ENCODE measurements around the gene MBNL1. TPM values are rescaled to one million over a fixed set of nuclear protein-coding genes. Genes with fewer than 3 reads are reported as not detected.
A peak's percentile ranks its signal among the peaks of the same experiment; 100 is the strongest.

The MBNL1 gene
- total and polyA plus RNA-seq, 2 donors (not counting 3 experiments of a cell fraction or from before 2014, with no cell fraction given) = 179 to 362 TPM

DNA sequence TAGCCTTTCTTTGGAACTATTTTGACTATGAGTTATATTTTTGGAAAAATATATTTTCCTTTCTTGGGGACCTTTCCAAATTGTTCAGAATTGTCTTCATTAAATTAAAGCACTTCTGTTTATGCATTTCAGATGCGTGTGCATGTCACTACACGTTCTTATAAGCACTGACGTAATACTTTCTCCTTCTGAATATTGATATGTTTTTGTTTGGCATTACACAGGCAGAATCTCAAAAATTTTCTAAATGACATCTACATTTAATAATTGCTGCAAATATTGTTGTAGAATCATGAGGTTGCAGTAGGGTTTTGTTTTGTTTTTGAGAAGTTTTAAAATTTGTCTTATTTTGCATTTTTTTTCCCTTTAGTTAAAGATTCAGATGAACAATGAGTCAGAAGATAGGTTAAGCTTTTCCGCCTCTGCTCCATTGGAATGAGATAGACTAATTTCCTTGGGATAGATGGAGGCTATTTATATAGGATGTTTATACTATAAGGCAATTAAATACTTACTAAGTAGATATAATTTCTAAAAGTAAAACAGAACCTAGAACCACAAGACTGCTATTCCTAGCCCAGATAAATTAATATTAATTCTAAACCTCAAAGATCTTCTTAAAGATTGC, 110.8 kb downstream of the MBNL1 start:
- dilution Hi-C loops (cut with MboI; ENCODE audit: extremely low pct_ligation_motif_present, low sequenced_read_pairs) (no loop called here), intact Hi-C loops (cut with micrococcal nuclease) (no loop called here)
- CTCF ChIA-PET = interaction anchor here (1.1 kb wide), 1 partner anchor 64 kb away, joined by 3 read pairs; no protein-coding TSS in a partner anchor
- DNase-seq (ENCODE audit: low read depth, low spot score) (peak; percentile 60), FAIRE-seq (peak; percentile 26)
- no peaks in the 10 kb centered on the region for H3K9me3 ChIP-seq (replicated peaks; ENCODE audit: control insufficient read depth, insufficient read depth, low read length)
- no peak overlapping the region for H3K9ac ChIP-seq (replicated peaks; ENCODE audit: extremely low read depth, insufficient read depth, low read length)
- H3K9me1 ChIP-seq (replicated peaks; ENCODE audit: control insufficient read depth, extremely low read depth, insufficient read depth, low read length) = no peaks in the 10 kb centered on the region
- peaks cover 74% of the 10 kb centered on the region for H3K4me1 ChIP-seq (ENCODE audit: control insufficient read depth, extremely low read depth, insufficient read depth, low read length)
- H3K4me3 ChIP-seq (replicated peaks in 1 of 3; ENCODE audit: insufficient read depth in 1 of 3, low read depth in 1 of 3, low read length in 3 of 3) = no peak overlapping the region
- peaks cover 99% of the 10 kb centered on the region for H3K79me2 ChIP-seq (ENCODE audit: control insufficient read depth, insufficient read depth, low read length)
- peaks cover 13% of the 10 kb centered on the region for H4K20me1 ChIP-seq (replicated peaks; ENCODE audit: control insufficient read depth, extremely low read depth, insufficient read depth, low read length)
- H3K4me2 ChIP-seq (ENCODE audit: insufficient read depth, low read length) = peak overlapping the region; percentile 49
- H3K36me3 ChIP-seq (ENCODE audit: control insufficient read depth in 2 of 2, extremely low read depth in 1 of 2, insufficient read depth in 2 of 2, low read length in 2 of 2) = peaks cover 3 to 9% of the 10 kb centered on the region in 2 experiments
- no peak overlapping the region for H2AFZ ChIP-seq (ENCODE audit: low read depth, low read length)
- no peaks in the 10 kb centered on the region for H3K27me3 ChIP-seq (ENCODE audit: control insufficient read depth in 2 of 2, insufficient read depth in 2 of 2, low read length in 2 of 2)
- TF ChIP-seq POLR2A (IDR thresholded peaks at IDR 0.05; ENCODE audit: low read depth, low read length) = no peak
- peak; percentile 49 for TF ChIP-seq FOS (IDR thresholded peaks at IDR 0.05; ENCODE audit: borderline replicate concordance, insufficient read depth, low read length)
- BruUV-seq (replicated peaks) = no TSS peak
- POLR2A ChIA-PET = no interaction called here
- no peak overlapping the region for H3K27ac ChIP-seq (ENCODE audit: insufficient read depth, low read depth, low read length)

DNA sequence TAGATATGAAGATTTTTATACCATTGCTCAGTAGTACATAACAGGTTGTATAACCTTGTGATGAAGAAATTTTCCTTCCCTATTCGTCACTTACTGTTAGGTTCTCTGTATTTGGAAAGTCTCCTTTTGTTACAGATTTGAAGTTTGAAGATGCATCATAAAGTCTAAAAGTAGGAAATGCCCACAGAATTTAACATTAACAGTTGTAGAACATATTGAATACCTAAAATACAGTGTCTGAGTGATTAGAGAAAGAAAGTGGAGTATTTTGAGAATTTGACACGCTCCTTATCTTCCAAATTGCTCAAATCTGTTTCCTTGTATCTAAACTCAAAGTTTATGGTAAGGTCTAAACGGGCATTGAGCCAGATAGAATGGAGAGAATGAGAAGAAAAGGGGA, 111.3 kb downstream of the MBNL1 start:
- BruUV-seq (replicated peaks) = no TSS peak
- FAIRE-seq (no peak), DNase-seq (ENCODE audit: low read depth, low spot score) (no peak)
- H3K27me3 ChIP-seq (ENCODE audit: control insufficient read depth in 2 of 2, insufficient read depth in 2 of 2, low read length in 2 of 2) = no peaks in the 10 kb centered on the region
- no peak overlapping the region for H3K9ac ChIP-seq (replicated peaks; ENCODE audit: extremely low read depth, insufficient read depth, low read length)
- H3K36me3 ChIP-seq (ENCODE audit: control insufficient read depth in 2 of 2, extremely low read depth in 1 of 2, insufficient read depth in 2 of 2, low read length in 2 of 2) = peaks cover 3 to 7% of the 10 kb centered on the region in 2 experiments
- dilution Hi-C loops (cut with MboI; ENCODE audit: extremely low pct_ligation_motif_present, low sequenced_read_pairs) = no loop called here
- no peak overlapping the region for H2AFZ ChIP-seq (ENCODE audit: low read depth, low read length)
- peak overlapping the region; percentile 49 for H3K4me2 ChIP-seq (ENCODE audit: insufficient read depth, low read length)
- H4K20me1 ChIP-seq (replicated peaks; ENCODE audit: control insufficient read depth, extremely low read depth, insufficient read depth, low read length) = peaks cover 10% of the 10 kb centered on the region
- peaks cover 69% of the 10 kb centered on the region for H3K4me1 ChIP-seq (ENCODE audit: control insufficient read depth, extremely low read depth, insufficient read depth, low read length)
- POLR2A ChIA-PET = no interaction called here
- H3K27ac ChIP-seq (ENCODE audit: insufficient read depth, low read depth, low read length) = no peak overlapping the region
- no peaks in the 10 kb centered on the region for H3K9me3 ChIP-seq (replicated peaks; ENCODE audit: control insufficient read depth, insufficient read depth, low read length)
- peaks cover 99% of the 10 kb centered on the region for H3K79me2 ChIP-seq (ENCODE audit: control insufficient read depth, insufficient read depth, low read length)
- CTCF ChIA-PET = interaction anchor here (1.4 kb wide), 1 partner anchor 48 kb away, joined by 4 read pairs; no protein-coding TSS in a partner anchor
- TF ChIP-seq MAX (IDR thresholded peaks at IDR 0.05; ENCODE audit: insufficient read depth, insufficient read length) (no peak), POLR2A (IDR thresholded peaks at IDR 0.05; ENCODE audit: low read depth, low read length) (peak; percentile 49), MYC (IDR thresholded peaks at IDR 0.05; ENCODE audit: low read depth, low read length) (no peak)
- no peaks in the 10 kb centered on the region for H3K9me1 ChIP-seq (replicated peaks; ENCODE audit: control insufficient read depth, extremely low read depth, insufficient read depth, low read length)
- H3K4me3 ChIP-seq (replicated peaks in 1 of 3; ENCODE audit: insufficient read depth in 1 of 3, low read depth in 1 of 3, low read length in 3 of 3) = no peak overlapping the region
- intact Hi-C loops (cut with micrococcal nuclease) = no loop called here
